Nucleus accumbens (tissue), 56 donors: Measurements from ENCODE around the gene MUSK.
A peak's percentile ranks its signal among the peaks of the same experiment; 100 is the strongest.

Experiments
- DNase-seq, 56 donors: peaks; one replicate each; lab custom pipeline; 2025; lab: John Stamatoyannopoulos, UW

MUSK gene

GRCh38 chr9:110668570-110669167 is at the start of gene MUSK:
TSS of gene MUSK (plus strand) at chr9:110668791. CDS start at chr9:110668905, 114 bp downstream.
- no peak for DNase-seq

- no peak for DNase-seq
Observed at GRCh38 chr9:110619831-110620230, 48.8 kb upstream of the MUSK start.

GRCh38 chr9:110620726-110621125 is 47.9 kb upstream of the MUSK start:
- DNase-seq: no peak

GRCh38 chr9:110622368-110622767 is 46.2 kb upstream of the MUSK start:
- DNase-seq: no peak

- DNase-seq: peak in 19 of 56 donors; percentile 2 to 62 (median 13)
Observed at GRCh38 chr9:110623462-110624025, 45.0 kb upstream of the MUSK start.

- no peak for DNase-seq
Observed at GRCh38 chr9:110626101-110626829, 42.3 kb upstream of the MUSK start.

GRCh38 chr9:110635589-110635988 is 33.0 kb upstream of the MUSK start:
- DNase-seq: no peak

GRCh38 chr9:110638381-110638954 is 30.1 kb upstream of the MUSK start:
- DNase-seq: no peak

GRCh38 chr9:110640736-110641135 is 27.9 kb upstream of the MUSK start:
- DNase-seq: peak in 22 of 56 donors; percentile 5 to 77 (median 39)

GRCh38 chr9:110641293-110641692 is 27.3 kb upstream of the MUSK start:
- DNase-seq: no peak

GRCh38 chr9:110648696-110649095 is 19.9 kb upstream of the MUSK start:
- no peak for DNase-seq

GRCh38 chr9:110650261-110650660 is 18.3 kb upstream of the MUSK start:
- peak in 1 of 56 donors; percentile 21 for DNase-seq

GRCh38 chr9:110650991-110651411 is 17.6 kb upstream of the MUSK start:
- peak in 9 of 56 donors; percentile 17 to 36 (median 27) for DNase-seq

- no peak for DNase-seq
Observed at GRCh38 chr9:110655754-110656641, 12.6 kb upstream of the MUSK start.

- no peak for DNase-seq
Observed at GRCh38 chr9:110659891-110660541, 8.6 kb upstream of the MUSK start.

GRCh38 chr9:110669433-110669832 is 842 bp downstream of the MUSK start:
- DNase-seq: no peak

- no peak for DNase-seq
Observed at GRCh38 chr9:110671849-110672248, 3.3 kb downstream of the MUSK start.

- DNase-seq: no peak
Observed at GRCh38 chr9:110672873-110673510, 4.4 kb downstream of the MUSK start.

- DNase-seq: no peak
Observed at GRCh38 chr9:110687497-110687896, 18.9 kb downstream of the MUSK start.
